GM18867 (cell line): ENCODE data around the gene PTPN2.

Experiments used
- ATAC-seq: cut with Tn5 transposase; IDR thresholded peaks from one replicate; pipeline ENCODE4 v1.9.1; 2021; ENCODE audit warnings: mild to moderate bottlenecking, moderate library complexity; ENCODE audit not compliant: unreplicated experiment

The PTPN2 gene

GRCh38 chr18:12828116-12829051 lies 55.7 kb downstream of the PTPN2 start:
- ATAC-seq: no peak

GRCh38 chr18:12827588-12827987 lies 56.4 kb downstream of the PTPN2 start:
- no peak for ATAC-seq

GRCh38 chr18:12825230-12825629 lies 58.8 kb downstream of the PTPN2 start:
- ATAC-seq: no peak

GRCh38 chr18:12823892-12824291 lies 60.1 kb downstream of the PTPN2 start:
- ATAC-seq: no peak

GRCh38 chr18:12821408-12821807 lies 62.6 kb downstream of the PTPN2 start:
- no peak for ATAC-seq

- ATAC-seq: no peak
Measured at GRCh38 chr18:12820506-12820905, 63.5 kb downstream of the PTPN2 start.

- ATAC-seq: no peak
Measured at GRCh38 chr18:12819841-12820240, 64.2 kb downstream of the PTPN2 start.

- peak; percentile 85 for ATAC-seq
Measured at GRCh38 chr18:12819322-12819721, 64.7 kb downstream of the PTPN2 start.

- ATAC-seq: no peak
Measured at GRCh38 chr18:12818243-12818642, 65.8 kb downstream of the PTPN2 start.

GRCh38 chr18:12816451-12816850 lies 67.6 kb downstream of the PTPN2 start:
- ATAC-seq: no peak

- ATAC-seq: no peak
Measured at GRCh38 chr18:12811191-12811950, 72.7 kb downstream of the PTPN2 start.

GRCh38 chr18:12803069-12803936 lies 80.7 kb downstream of the PTPN2 start:
- peak; percentile 73 for ATAC-seq

- no peak for ATAC-seq
Measured at GRCh38 chr18:12802538-12802937, 81.5 kb downstream of the PTPN2 start.

- ATAC-seq: no peak
Measured at GRCh38 chr18:12796448-12796847, 87.6 kb downstream of the PTPN2 start.

- no peak for ATAC-seq
Measured at GRCh38 chr18:12791610-12792009, 92.4 kb downstream of the PTPN2 start.

GRCh38 chr18:12786669-12787068 lies 97.4 kb downstream of the PTPN2 start:
- ATAC-seq: no peak

- no peak for ATAC-seq
Measured at GRCh38 chr18:12783524-12783923, 100.5 kb downstream of the PTPN2 start.

- ATAC-seq: no peak
Measured at GRCh38 chr18:12782521-12782920, 101.5 kb downstream of the PTPN2 start.

GRCh38 chr18:12779456-12779855 lies 104.6 kb downstream of the PTPN2 start:
- ATAC-seq: no peak

- ATAC-seq: no peak
Measured at GRCh38 chr18:12779043-12779442, 105.0 kb downstream of the PTPN2 start.

GRCh38 chr18:12777500-12777944 lies 106.5 kb downstream of the PTPN2 start:
- ATAC-seq: no peak
